DMS79 treated with DMSO at 0.1 percent for 48 hours (cell line): ENCODE data around the gene CST3.
"Not testable (repeated sequence)": the region's sequence is repeated elsewhere in the genome, so short reads cannot be mapped to it uniquely, and the experiment has no call there.

Experiments used
- DNase-seq: peaks from one replicate; lab custom pipeline; 2025; lab: John Stamatoyannopoulos, UW

The CST3 gene

GRCh38 chr20:23628402-23629016, 9.2 kb downstream of the CST3 start:
- no peak for DNase-seq

GRCh38 chr20:23627501-23627900, 10.3 kb downstream of the CST3 start:
- DNase-seq = no peak

- DNase-seq = no peak
These were observed 11.6 kb downstream of the CST3 start for GRCh38 chr20:23626040-23626620.

- no peak for DNase-seq
These were observed 12.4 kb downstream of the CST3 start for GRCh38 chr20:23625236-23625964.

- DNase-seq = no peak
These were observed 13.4 kb downstream of the CST3 start for GRCh38 chr20:23624324-23624691.

- no peak for DNase-seq
These were observed 14.0 kb downstream of the CST3 start for GRCh38 chr20:23623666-23624323.

- no peak for DNase-seq
These were observed 14.9 kb downstream of the CST3 start for GRCh38 chr20:23622839-23623343.

GRCh38 chr20:23622401-23622800, 15.4 kb downstream of the CST3 start:
- DNase-seq = not testable (repeated sequence)

- DNase-seq = not testable (repeated sequence)
These were observed 16.9 kb downstream of the CST3 start for GRCh38 chr20:23620670-23621386.

- no peak for DNase-seq
These were observed 23.6 kb downstream of the CST3 start for GRCh38 chr20:23614163-23614562.

- DNase-seq = no peak
These were observed 24.1 kb downstream of the CST3 start for GRCh38 chr20:23613676-23614075.

- no peak for DNase-seq
These were observed 25.4 kb downstream of the CST3 start for GRCh38 chr20:23612396-23612795.

GRCh38 chr20:23609486-23610109, 28.2 kb downstream of the CST3 start:
- no peak for DNase-seq

- DNase-seq = no peak
These were observed 29.4 kb downstream of the CST3 start for GRCh38 chr20:23608251-23608846.

- DNase-seq = no peak
These were observed 30.1 kb downstream of the CST3 start for GRCh38 chr20:23607497-23608245.

- DNase-seq = peak; percentile 62
These were observed 31.1 kb downstream of the CST3 start for GRCh38 chr20:23606652-23607049.

GRCh38 chr20:23605867-23606651, 31.7 kb downstream of the CST3 start, which contains the start of gene CST9:
Gene CST9, minus strand, starts transcription at chr20:23605917. Its CDS starts 53 bp downstream, at chr20:23605864.
- no peak for DNase-seq

- no peak for DNase-seq
These were observed 33.4 kb downstream of the CST3 start for GRCh38 chr20:23604306-23604705.

- no peak for DNase-seq
These were observed 34.4 kb downstream of the CST3 start for GRCh38 chr20:23603321-23603720.
